MM.1S (cell line): ENCODE data around the gene LAMC3.

Experiments
- DNase-seq: peaks from one replicate; pipeline ENCODE4 v3.0.0-alpha.2; 2015
- H2AFZ ChIP-seq: fragments of 300-600 bp; sonication (generic); 2 replicates; pipeline ENCODE4 v1.6.0; 2016; ENCODE audit warnings: antibody characterized with exemption, low read length
- H3F3A ChIP-seq: fragments of 300-600 bp; sonication (generic); 2 replicates; pipeline ENCODE4 v1.6.1; 2016; ENCODE audit warnings: mild to moderate bottlenecking, antibody characterized with exemption, low read length, moderate library complexity, mixed read lengths; ENCODE audit not compliant: insufficient read depth
- H3K27ac ChIP-seq: fragments of 300-600 bp; sonication (generic); 2 replicates; pipeline ENCODE4 v1.5.1; 2016; ENCODE audit warnings: mild to moderate bottlenecking, low read length
- H3K27me3 ChIP-seq: fragments of 300-600 bp; sonication (generic); replicated peaks from 2 replicates; pipeline ENCODE4 v1.6.0; 2016; ENCODE audit warnings: low read length; ENCODE audit not compliant: insufficient read depth
- H3K36me3 ChIP-seq: fragments of 300-600 bp; sonication (generic); replicated peaks from 2 replicates; pipeline ENCODE4 v1.6.1; 2016; ENCODE audit warnings: mild to moderate bottlenecking, low read length, mixed read lengths; ENCODE audit not compliant: insufficient read depth
- H3K4me1 ChIP-seq: fragments of 300-600 bp; sonication (generic); 2 replicates; pipeline ENCODE4 v1.6.1; 2016; ENCODE audit warnings: low read length, mixed read lengths
- H3K4me2 ChIP-seq: fragments of 300-600 bp; sonication (generic); 2 replicates; pipeline ENCODE4 v1.6.0; 2016; ENCODE audit warnings: low read depth, low read length
- H3K4me3 ChIP-seq: fragments of 300-600 bp; sonication (generic); 2 replicates; pipeline ENCODE4 v1.5.1; 2016; ENCODE audit warnings: low read length, mixed read lengths
- H3K79me2 ChIP-seq: fragments of 300-600 bp; sonication (generic); 2 replicates; pipeline ENCODE4 v1.6.1; 2016; ENCODE audit warnings: mixed run types, low read length, mixed read lengths
- H3K9ac ChIP-seq: fragments of 300-600 bp; sonication (generic); 2 replicates; pipeline ENCODE4 v1.6.1; 2016; ENCODE audit warnings: low read length, mixed read lengths
- H3K9me2 ChIP-seq: fragments of 300-600 bp; sonication (generic); replicated peaks from 2 replicates; pipeline ENCODE4 v1.6.1; 2016; ENCODE audit warnings: mild to moderate bottlenecking, low read length, mixed read lengths; ENCODE audit not compliant: insufficient read depth
- H3K9me3 ChIP-seq: fragments of 300-600 bp; sonication (generic); replicated peaks from 2 replicates; pipeline ENCODE4 v1.6.1; 2016; ENCODE audit warnings: mild to moderate bottlenecking, low read length, mixed read lengths; ENCODE audit not compliant: insufficient read depth
- H4K20me1 ChIP-seq: fragments of 300-600 bp; sonication (generic); 2 replicates; pipeline ENCODE4 v1.6.1; 2016; ENCODE audit warnings: mild to moderate bottlenecking, low read length, moderate library complexity, mixed read lengths; ENCODE audit not compliant: insufficient read depth
- CTCF ChIP-seq: fragments of 300-600 bp; sonication (generic); IDR thresholded peaks from 2 replicates; pipeline ENCODE4 v1.5.1; 2016; ENCODE audit warnings: antibody characterized with exemption, low read length, mixed read lengths
- EZH2 ChIP-seq: fragments of 300-600 bp; sonication (generic); optimal IDR thresholded peaks from 2 replicates; pipeline ENCODE3; 2017; ENCODE audit warnings: low read depth, mild to moderate bottlenecking, antibody characterized with exemption, low read length, mixed read lengths
- EZH2phosphoT487 ChIP-seq: fragments of 300-600 bp; sonication (generic); IDR thresholded peaks from 2 replicates; pipeline ENCODE4 v1.6.1; 2018; ENCODE audit warnings: antibody characterized with exemption, low read length

LAMC3 gene

GRCh38 chr9:131045300-131046092 lies 36.5 kb downstream of the LAMC3 start:
- H3K9me3 ChIP-seq = no peaks in the 10 kb centered on the region
- H3K9ac ChIP-seq = no peak overlapping the region
- no peak overlapping the region for H3K4me2 ChIP-seq
- TF ChIP-seq EZH2 (no peak), CTCF (no peak), EZH2phosphoT487 (no peak)
- H3K27ac ChIP-seq = no peak overlapping the region
- no peaks in the 10 kb centered on the region for H3K36me3 ChIP-seq
- H3K27me3 ChIP-seq = peaks cover 50% of the 10 kb centered on the region
- H3F3A ChIP-seq = no peaks in the 10 kb centered on the region
- H4K20me1 ChIP-seq = no peaks in the 10 kb centered on the region
- no peak overlapping the region for H2AFZ ChIP-seq
- DNase-seq = no peak
- H3K4me1 ChIP-seq = no peaks in the 10 kb centered on the region
- H3K4me3 ChIP-seq = no peak overlapping the region
- no peaks in the 10 kb centered on the region for H3K79me2 ChIP-seq
- no peaks in the 10 kb centered on the region for H3K9me2 ChIP-seq

GRCh38 chr9:131046093-131046380 lies 37.1 kb downstream of the LAMC3 start:
- H3K9ac ChIP-seq = no peak overlapping the region
- H3K36me3 ChIP-seq = no peaks in the 10 kb centered on the region
- no peak overlapping the region for H3K4me3 ChIP-seq
- H3K4me1 ChIP-seq = no peaks in the 10 kb centered on the region
- no peaks in the 10 kb centered on the region for H3K9me2 ChIP-seq
- peaks cover 51% of the 10 kb centered on the region for H3K27me3 ChIP-seq
- no peak overlapping the region for H3K27ac ChIP-seq
- H2AFZ ChIP-seq = no peak overlapping the region
- no peaks in the 10 kb centered on the region for H4K20me1 ChIP-seq
- H3F3A ChIP-seq = no peaks in the 10 kb centered on the region
- H3K79me2 ChIP-seq = no peaks in the 10 kb centered on the region
- no peaks in the 10 kb centered on the region for H3K9me3 ChIP-seq
- TF ChIP-seq EZH2 (no peak), CTCF (no peak), EZH2phosphoT487 (no peak)
- H3K4me2 ChIP-seq = no peak overlapping the region
- DNase-seq = no peak

GRCh38 chr9:131046581-131047202 lies 37.7 kb downstream of the LAMC3 start:
- no peak overlapping the region for H2AFZ ChIP-seq
- no peaks in the 10 kb centered on the region for H3K9me3 ChIP-seq
- H3K4me3 ChIP-seq = no peak overlapping the region
- no peaks in the 10 kb centered on the region for H3F3A ChIP-seq
- no peaks in the 10 kb centered on the region for H4K20me1 ChIP-seq
- no peaks in the 10 kb centered on the region for H3K4me1 ChIP-seq
- H3K9ac ChIP-seq = no peak overlapping the region
- TF ChIP-seq EZH2 (no peak), CTCF (peak; percentile 91), EZH2phosphoT487 (no peak)
- H3K27ac ChIP-seq = no peak overlapping the region
- peaks cover 50% of the 10 kb centered on the region for H3K27me3 ChIP-seq
- DNase-seq = peak; percentile 70
- no peaks in the 10 kb centered on the region for H3K36me3 ChIP-seq
- H3K4me2 ChIP-seq = peak overlapping the region; percentile 54; the same call in 1 of the 2 replicates
- H3K9me2 ChIP-seq = no peaks in the 10 kb centered on the region
- H3K79me2 ChIP-seq = no peaks in the 10 kb centered on the region
